GM10266 (cell line): Measurements from ENCODE around the gene THAP4.

Source experiments
- DNase-seq: peaks from one replicate; pipeline ENCODE4 v3.0.0; 2012; ENCODE audit errors: extremely low spot score
- CTCF ChIP-seq: IDR thresholded peaks from 2 replicates; pipeline ENCODE4 v1.5.1; 2012; ENCODE audit warnings: mild to moderate bottlenecking, low read depth; ENCODE audit not compliant: control insufficient read depth, insufficient read depth; ENCODE audit errors: missing control alignments

THAP4 gene

DNA sequence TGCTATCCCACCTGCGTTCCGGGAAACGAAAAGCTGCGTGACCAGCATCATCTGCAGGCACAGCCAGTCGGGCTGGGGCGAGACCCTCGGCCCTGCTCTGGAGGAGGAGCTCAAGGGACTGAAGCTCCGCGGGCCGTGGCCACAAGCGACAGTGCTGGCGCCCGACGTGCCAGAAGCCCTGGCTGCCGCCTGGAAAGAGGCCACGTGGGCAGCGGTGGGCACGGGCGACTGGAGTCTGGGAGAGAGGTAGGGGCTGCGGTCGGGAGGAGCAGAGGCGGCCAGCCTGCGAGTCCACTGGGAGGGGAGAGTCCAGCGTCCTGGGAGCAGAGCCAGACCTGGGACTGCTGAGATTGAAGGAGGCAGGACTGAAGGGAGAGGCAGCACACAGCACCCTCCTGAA lies 40.4 kb upstream of the THAP4 start:
- TF ChIP-seq CTCF, result no peak
- no peak for DNase-seq

GRCh38 chr2:241676665-241677064 lies 39.7 kb upstream of the THAP4 start:
- no peak for TF ChIP-seq CTCF
- no peak for DNase-seq

- DNase-seq, result no peak
- TF ChIP-seq CTCF, result no peak
Measured at GRCh38 chr2:241675885-241676284, 38.9 kb upstream of the THAP4 start.

- no peak for DNase-seq
Measured at GRCh38 chr2:241673797-241674725, 37.1 kb upstream of the THAP4 start.

DNA sequence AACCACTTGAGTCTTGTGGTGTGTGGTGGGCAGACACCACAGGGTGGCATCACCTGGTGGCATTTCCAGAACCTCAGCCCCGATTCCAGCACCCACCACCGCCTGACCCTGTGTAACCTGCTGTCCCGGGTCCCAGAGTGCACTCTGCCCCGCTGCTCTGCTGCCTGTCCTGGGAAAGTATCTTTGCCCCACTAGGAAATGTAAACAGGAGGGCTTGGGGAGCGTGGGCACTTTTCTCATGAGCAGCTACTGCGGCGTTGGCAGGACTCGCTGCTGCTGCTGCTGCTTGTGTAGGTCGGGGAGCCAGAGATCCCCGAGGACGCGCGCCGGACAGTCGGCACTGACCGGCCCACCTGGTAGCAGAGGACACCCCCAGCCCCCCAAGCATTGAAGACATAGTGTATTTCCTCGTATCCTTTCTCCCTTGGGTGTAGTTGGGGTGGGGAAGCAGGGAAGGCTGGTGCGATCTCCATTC lies 36.3 kb upstream of the THAP4 start:
- no peak for DNase-seq
- no peak for TF ChIP-seq CTCF

More at GRCh38 chr2:241673797-241674725, 37.1 kb upstream of the THAP4 start:
- TF ChIP-seq CTCF, result no peak

DNA sequence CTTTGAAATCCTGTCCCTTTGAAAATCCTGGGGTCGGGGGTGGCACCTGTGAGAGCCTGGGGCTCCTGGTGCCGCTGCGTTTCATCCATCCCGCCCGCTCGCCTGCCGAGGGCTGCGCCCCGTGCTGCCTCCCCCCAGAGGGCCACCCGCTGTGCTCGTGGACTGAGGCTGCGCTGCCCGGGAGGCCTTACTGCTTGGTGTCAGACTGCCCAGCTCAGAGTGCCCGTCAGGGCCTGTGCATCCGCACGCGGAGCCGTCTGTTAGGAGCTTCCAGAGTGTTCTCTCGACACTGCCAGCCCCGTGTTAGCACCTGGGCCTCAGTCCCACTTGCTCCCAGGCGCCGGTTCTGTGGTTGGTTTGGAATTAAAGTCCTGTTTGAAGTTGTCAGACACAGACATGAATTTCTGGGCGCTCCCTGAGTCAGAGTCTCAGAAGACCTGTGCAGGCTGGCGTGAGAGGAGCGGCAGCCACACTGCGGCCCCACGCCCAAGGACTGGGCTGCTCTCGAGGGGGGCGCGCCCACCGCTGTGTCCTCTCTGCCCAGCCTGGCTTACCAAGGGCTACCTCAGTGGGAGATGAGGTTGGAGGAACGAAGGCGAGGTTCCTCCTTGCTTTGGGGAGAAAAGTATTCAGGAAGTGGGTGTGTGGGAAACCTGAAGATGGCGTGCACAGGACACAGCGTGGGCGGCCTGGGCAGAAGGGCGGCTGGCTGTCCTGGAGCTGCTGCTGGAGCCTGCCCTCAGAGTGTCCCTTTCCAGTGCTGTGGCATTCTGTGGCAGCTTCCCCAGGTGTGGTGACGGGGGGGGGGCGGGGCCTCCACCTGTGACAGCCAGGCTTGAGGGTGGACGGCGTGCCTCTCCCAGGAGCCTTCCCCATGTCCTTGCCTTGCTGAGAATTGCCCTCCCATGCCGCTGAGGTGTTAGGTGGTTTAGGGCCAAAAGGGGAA lies 35.6 kb upstream of the THAP4 start:
- no peak for TF ChIP-seq CTCF
- no peak for DNase-seq
